SH-SY5Y (cell line): ENCODE data around the gene EBF3.

Experiments used
- GATA2 ChIP-seq: IDR thresholded peaks from 2 replicates; pipeline ENCODE4 v1.6.1; 2011; ENCODE audit warnings: mild to moderate bottlenecking, low read depth, low read length
- GATA3 ChIP-seq: IDR thresholded peaks from 2 replicates; pipeline ENCODE4 v1.6.1; 2011; ENCODE audit warnings: low read depth, mild to moderate bottlenecking, low read length, moderate library complexity

DNA sequence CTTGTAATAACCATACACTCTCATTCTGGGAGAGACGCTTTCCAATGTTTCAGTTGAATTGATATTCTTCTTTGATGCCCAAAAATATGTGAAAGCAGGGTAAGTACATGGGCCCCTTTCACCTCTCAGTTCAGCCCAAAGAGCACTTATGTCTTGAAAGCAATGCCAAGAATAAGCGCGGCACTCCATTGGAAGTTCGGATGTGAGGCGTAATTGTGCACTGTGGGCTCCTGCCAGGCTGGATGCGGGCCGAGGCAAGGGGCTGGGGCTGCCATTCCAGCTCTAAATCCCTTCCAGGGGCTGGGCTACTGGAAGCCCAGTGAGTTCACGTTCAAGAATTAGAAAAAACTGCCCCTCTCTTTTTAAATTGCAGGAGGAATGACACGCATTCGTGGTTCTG lies 113.8 kb downstream of the EBF3 start:
- TF ChIP-seq GATA3 = no peak
- no peak for TF ChIP-seq GATA2
